HL-60 (cell line): Measurements from ENCODE around the gene STK24.

Source experiments
- DNase-seq, 2 experiments: peaks; one replicate each; pipeline ENCODE4 v3.0.0-alpha.2; 2010 to 2020; ENCODE audit warnings: low read depth in 1 of 2, low spot score in 1 of 2
- H3K27ac ChIP-seq: fragments of 250-450 bp; sonication (Bioruptor Pico); replicated peaks from 2 replicates; pipeline ENCODE4 v1.5.1; 2020; ENCODE audit warnings: mild to moderate bottlenecking, moderate library complexity
- H3K27me3 ChIP-seq: fragments of 250-450 bp; sonication (Bioruptor Pico); 2 replicates; pipeline ENCODE4 v1.5.1; 2021; ENCODE audit warnings: mild to moderate bottlenecking, moderate library complexity; ENCODE audit not compliant: insufficient read depth, poor library complexity, severe bottlenecking
- H3K4me3 ChIP-seq: replicated peaks from 2 replicates; pipeline ENCODE4 v1.5.1; 2011; ENCODE audit warnings: mild to moderate bottlenecking, control low read depth, low read length; ENCODE audit not compliant: insufficient read depth
- GABPA ChIP-seq: IDR thresholded peaks from 2 replicates; pipeline ENCODE4 v1.6.1; 2012; ENCODE audit warnings: low read depth
- POLR2AphosphoS5 ChIP-seq: IDR thresholded peaks from 2 replicates; pipeline ENCODE4 v1.6.1; 2012; ENCODE audit warnings: low read depth
- SPI1 ChIP-seq: IDR thresholded peaks from 2 replicates; pipeline ENCODE4 v1.6.1; 2012; ENCODE audit warnings: low read depth, mild to moderate bottlenecking, borderline replicate concordance
- TF ChIP-seq, protein P1 (sequence below): IDR thresholded peaks from 2 replicates; pipeline ENCODE4 v1.6.1; 2012; ENCODE audit warnings: low read depth; ENCODE audit not compliant: insufficient replicate concordance
- TF ChIP-seq, protein P2 (sequence below): IDR thresholded peaks from one replicate; pipeline ENCODE4 v1.5.1; 2011; ENCODE audit warnings: low read length, control low read depth, inconsistent platforms; ENCODE audit not compliant: insufficient read depth

Gene STK24

DNA sequence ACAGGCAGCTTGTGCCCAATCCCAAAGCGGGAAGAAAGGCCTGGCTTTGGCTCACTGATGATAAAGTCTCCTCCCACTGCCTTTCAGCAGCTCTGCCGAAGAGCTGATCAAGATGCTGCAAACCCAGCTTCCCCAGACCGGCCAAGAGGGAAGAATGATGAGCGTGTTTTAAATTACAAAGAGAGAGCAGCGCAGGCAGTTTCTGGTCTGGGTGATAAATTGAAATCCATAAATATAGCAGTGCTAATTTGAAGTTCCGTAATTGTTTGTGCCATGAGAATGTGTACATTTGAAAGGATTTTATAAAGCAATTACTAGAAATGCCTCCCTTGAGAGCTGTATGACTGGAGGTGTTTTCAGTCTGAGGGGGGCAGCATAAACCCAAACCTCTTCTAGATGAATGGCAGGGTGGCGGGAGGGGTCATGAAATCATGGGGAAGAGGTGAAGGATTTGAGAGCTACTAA, 171.8 kb downstream of the STK24 start:
- TF ChIP-seq, protein P1, sequence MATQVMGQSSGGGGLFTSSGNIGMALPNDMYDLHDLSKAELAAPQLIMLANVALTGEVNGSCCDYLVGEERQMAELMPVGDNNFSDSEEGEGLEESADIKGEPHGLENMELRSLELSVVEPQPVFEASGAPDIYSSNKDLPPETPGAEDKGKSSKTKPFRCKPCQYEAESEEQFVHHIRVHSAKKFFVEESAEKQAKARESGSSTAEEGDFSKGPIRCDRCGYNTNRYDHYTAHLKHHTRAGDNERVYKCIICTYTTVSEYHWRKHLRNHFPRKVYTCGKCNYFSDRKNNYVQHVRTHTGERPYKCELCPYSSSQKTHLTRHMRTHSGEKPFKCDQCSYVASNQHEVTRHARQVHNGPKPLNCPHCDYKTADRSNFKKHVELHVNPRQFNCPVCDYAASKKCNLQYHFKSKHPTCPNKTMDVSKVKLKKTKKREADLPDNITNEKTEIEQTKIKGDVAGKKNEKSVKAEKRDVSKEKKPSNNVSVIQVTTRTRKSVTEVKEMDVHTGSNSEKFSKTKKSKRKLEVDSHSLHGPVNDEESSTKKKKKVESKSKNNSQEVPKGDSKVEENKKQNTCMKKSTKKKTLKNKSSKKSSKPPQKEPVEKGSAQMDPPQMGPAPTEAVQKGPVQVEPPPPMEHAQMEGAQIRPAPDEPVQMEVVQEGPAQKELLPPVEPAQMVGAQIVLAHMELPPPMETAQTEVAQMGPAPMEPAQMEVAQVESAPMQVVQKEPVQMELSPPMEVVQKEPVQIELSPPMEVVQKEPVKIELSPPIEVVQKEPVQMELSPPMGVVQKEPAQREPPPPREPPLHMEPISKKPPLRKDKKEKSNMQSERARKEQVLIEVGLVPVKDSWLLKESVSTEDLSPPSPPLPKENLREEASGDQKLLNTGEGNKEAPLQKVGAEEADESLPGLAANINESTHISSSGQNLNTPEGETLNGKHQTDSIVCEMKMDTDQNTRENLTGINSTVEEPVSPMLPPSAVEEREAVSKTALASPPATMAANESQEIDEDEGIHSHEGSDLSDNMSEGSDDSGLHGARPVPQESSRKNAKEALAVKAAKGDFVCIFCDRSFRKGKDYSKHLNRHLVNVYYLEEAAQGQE = no peak
- TF ChIP-seq POLR2AphosphoS5 = no peak
- no peak for TF ChIP-seq SPI1
- TF ChIP-seq, protein P2, sequence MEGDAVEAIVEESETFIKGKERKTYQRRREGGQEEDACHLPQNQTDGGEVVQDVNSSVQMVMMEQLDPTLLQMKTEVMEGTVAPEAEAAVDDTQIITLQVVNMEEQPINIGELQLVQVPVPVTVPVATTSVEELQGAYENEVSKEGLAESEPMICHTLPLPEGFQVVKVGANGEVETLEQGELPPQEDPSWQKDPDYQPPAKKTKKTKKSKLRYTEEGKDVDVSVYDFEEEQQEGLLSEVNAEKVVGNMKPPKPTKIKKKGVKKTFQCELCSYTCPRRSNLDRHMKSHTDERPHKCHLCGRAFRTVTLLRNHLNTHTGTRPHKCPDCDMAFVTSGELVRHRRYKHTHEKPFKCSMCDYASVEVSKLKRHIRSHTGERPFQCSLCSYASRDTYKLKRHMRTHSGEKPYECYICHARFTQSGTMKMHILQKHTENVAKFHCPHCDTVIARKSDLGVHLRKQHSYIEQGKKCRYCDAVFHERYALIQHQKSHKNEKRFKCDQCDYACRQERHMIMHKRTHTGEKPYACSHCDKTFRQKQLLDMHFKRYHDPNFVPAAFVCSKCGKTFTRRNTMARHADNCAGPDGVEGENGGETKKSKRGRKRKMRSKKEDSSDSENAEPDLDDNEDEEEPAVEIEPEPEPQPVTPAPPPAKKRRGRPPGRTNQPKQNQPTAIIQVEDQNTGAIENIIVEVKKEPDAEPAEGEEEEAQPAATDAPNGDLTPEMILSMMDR = no peak
- TF ChIP-seq GABPA = no peak
- DNase-seq = no peak
- peaks cover 4% of the 10 kb centered on the region for H3K27me3 ChIP-seq
- no peak overlapping the region for H3K27ac ChIP-seq
- H3K4me3 ChIP-seq = no peak overlapping the region

DNA sequence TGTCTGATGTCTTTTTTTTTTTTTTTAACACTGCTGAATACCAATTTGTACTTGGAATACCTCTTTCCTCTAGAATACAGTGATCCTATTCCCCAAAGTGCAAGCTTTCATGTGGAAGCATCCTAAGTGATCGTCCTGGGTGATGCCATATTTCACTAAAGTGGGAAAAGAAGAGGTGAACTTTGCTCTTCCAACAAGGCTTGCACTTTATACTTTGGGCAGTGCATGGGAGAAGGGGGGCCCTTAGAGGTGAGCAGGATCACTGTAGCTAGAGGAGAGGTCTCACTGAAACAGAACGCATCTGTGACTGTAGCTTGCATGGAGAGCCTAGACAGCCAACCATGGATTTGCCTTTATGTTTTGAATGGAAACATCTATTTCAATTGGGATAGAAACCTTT, 173.8 kb downstream of the STK24 start:
- no peak overlapping the region for H3K27ac ChIP-seq
- TF ChIP-seq, protein P1 = no peak
- TF ChIP-seq GABPA (no peak), SPI1 (no peak), POLR2AphosphoS5 (no peak)
- TF ChIP-seq, protein P2 = no peak
- peaks cover 7% of the 10 kb centered on the region for H3K27me3 ChIP-seq
- H3K4me3 ChIP-seq = no peak overlapping the region
- no peak for DNase-seq

- no peak for DNase-seq
- Histone ChIP-seq H3K27me3 (peaks cover 7% of the 10 kb centered on the region), H3K4me3 (no peak overlapping the region), H3K27ac (no peak overlapping the region)
- TF ChIP-seq GABPA = no peak
- TF ChIP-seq SPI1 = no peak
- no peak for TF ChIP-seq POLR2AphosphoS5
- TF ChIP-seq, protein P1 = no peak
These were observed 175.0 kb downstream of the STK24 start for GRCh38 chr13:98401934-98402333.

DNA sequence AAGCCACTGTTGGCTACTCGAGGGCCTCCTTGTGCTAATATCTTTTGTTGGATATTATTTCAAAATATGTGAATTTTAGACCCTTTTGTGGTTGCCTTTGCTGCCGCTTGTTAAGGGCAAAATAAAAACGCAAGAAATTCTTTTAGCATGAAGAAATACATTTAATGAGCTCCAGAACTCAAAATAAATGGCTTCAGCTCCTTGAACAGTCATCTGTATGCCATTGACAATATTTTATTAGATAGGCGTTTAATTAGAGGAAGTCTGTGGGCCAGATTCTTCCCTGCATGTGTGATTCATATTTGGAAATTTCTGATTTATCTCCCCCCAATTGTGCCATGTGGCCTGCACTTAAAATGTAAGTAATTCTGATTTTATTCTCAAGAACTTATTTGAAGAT, 177.2 kb downstream of the STK24 start:
- no peak for TF ChIP-seq SPI1
- TF ChIP-seq GABPA = no peak
- TF ChIP-seq, protein P2 = no peak
- TF ChIP-seq POLR2AphosphoS5 = no peak
- Histone ChIP-seq H3K4me3 (no peak overlapping the region), H3K27me3 (peaks cover 3% of the 10 kb centered on the region), H3K27ac (no peak overlapping the region)
- no peak for DNase-seq
